ENCODE data around the gene BBIP1. TPM values are rescaled to one million over a fixed set of nuclear protein-coding genes. Genes with fewer than 3 reads are reported as not detected.

The BBIP1 gene
- total and polyA plus RNA-seq, 10 of the 15 experiments (the other 5 are each of a cell fraction or from before 2014, with no cell fraction given) = 13.8 to 40.8 (median 31.3) TPM

DNA sequence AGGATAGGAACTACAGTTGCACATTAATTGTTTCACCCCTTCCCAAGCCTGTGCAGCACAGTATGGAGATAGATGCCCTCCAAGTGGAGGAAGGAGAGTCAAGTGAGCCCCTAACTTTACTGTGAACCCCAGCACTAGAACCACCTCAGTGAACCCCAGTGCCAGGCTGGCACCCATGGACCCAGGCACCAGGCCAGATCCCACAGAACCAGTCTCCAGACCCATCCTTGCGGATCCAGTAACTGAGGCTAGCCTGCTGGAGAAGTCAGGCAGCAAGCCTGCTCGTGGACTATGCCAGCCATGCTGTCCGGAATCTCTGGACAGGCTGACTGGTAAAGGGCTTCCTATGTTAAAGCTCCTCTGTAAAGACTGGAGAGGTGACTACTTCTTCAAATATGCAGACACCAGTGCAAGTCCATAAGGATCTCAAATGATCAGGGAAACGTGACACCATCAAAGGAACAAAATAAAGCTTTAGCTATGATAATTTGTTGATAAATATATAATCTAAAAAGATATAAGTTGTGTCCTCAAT lies 28.1 kb upstream of the BBIP1 start (continued):
- TF ChIP-seq, protein P1, sequence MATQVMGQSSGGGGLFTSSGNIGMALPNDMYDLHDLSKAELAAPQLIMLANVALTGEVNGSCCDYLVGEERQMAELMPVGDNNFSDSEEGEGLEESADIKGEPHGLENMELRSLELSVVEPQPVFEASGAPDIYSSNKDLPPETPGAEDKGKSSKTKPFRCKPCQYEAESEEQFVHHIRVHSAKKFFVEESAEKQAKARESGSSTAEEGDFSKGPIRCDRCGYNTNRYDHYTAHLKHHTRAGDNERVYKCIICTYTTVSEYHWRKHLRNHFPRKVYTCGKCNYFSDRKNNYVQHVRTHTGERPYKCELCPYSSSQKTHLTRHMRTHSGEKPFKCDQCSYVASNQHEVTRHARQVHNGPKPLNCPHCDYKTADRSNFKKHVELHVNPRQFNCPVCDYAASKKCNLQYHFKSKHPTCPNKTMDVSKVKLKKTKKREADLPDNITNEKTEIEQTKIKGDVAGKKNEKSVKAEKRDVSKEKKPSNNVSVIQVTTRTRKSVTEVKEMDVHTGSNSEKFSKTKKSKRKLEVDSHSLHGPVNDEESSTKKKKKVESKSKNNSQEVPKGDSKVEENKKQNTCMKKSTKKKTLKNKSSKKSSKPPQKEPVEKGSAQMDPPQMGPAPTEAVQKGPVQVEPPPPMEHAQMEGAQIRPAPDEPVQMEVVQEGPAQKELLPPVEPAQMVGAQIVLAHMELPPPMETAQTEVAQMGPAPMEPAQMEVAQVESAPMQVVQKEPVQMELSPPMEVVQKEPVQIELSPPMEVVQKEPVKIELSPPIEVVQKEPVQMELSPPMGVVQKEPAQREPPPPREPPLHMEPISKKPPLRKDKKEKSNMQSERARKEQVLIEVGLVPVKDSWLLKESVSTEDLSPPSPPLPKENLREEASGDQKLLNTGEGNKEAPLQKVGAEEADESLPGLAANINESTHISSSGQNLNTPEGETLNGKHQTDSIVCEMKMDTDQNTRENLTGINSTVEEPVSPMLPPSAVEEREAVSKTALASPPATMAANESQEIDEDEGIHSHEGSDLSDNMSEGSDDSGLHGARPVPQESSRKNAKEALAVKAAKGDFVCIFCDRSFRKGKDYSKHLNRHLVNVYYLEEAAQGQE (IDR thresholded peaks at IDR 0.05; ENCODE audit: low read depth, low read length) = no peak
- TF ChIP-seq SREBF1 (IDR thresholded peaks at IDR 0.05; ENCODE audit: low read length) (no peak), STAT3 (IDR thresholded peaks at IDR 0.05; ENCODE audit: low read depth, low read length) (no peak), CREB1 (IDR thresholded peaks at IDR 0.05; ENCODE audit: low read depth) (no peak)
- TF ChIP-seq, protein P2, sequence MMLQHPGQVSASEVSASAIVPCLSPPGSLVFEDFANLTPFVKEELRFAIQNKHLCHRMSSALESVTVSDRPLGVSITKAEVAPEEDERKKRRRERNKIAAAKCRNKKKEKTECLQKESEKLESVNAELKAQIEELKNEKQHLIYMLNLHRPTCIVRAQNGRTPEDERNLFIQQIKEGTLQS (IDR thresholded peaks at IDR 0.05; ENCODE audit: borderline replicate concordance, extremely low read depth, low read depth, low read length) = no peak
- TF ChIP-seq, protein P3, sequence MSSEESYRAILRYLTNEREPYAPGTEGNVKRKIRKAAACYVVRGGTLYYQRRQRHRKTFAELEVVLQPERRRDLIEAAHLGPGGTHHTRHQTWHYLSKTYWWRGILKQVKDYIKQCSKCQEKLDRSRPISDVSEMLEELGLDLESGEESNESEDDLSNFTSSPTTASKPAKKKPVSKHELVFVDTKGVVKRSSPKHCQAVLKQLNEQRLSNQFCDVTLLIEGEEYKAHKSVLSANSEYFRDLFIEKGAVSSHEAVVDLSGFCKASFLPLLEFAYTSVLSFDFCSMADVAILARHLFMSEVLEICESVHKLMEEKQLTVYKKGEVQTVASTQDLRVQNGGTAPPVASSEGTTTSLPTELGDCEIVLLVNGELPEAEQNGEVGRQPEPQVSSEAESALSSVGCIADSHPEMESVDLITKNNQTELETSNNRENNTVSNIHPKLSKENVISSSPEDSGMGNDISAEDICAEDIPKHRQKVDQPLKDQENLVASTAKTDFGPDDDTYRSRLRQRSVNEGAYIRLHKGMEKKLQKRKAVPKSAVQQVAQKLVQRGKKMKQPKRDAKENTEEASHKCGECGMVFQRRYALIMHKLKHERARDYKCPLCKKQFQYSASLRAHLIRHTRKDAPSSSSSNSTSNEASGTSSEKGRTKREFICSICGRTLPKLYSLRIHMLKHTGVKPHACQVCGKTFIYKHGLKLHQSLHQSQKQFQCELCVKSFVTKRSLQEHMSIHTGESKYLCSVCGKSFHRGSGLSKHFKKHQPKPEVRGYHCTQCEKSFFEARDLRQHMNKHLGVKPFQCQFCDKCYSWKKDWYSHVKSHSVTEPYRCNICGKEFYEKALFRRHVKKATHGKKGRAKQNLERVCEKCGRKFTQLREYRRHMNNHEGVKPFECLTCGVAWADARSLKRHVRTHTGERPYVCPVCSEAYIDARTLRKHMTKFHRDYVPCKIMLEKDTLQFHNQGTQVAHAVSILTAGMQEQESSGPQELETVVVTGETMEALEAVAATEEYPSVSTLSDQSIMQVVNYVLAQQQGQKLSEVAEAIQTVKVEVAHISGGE (CRISPR knock-in tag; IDR thresholded peaks at IDR 0.05) = no peak
- TF ChIP-seq, protein P4, sequence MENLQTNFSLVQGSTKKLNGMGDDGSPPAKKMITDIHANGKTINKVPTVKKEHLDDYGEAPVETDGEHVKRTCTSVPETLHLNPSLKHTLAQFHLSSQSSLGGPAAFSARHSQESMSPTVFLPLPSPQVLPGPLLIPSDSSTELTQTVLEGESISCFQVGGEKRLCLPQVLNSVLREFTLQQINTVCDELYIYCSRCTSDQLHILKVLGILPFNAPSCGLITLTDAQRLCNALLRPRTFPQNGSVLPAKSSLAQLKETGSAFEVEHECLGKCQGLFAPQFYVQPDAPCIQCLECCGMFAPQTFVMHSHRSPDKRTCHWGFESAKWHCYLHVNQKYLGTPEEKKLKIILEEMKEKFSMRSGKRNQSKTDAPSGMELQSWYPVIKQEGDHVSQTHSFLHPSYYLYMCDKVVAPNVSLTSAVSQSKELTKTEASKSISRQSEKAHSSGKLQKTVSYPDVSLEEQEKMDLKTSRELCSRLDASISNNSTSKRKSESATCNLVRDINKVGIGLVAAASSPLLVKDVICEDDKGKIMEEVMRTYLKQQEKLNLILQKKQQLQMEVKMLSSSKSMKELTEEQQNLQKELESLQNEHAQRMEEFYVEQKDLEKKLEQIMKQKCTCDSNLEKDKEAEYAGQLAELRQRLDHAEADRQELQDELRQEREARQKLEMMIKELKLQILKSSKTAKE (IDR thresholded peaks at IDR 0.05; ENCODE audit: low read depth, poor library complexity, severe bottlenecking) = no peak

All from GM12878 (cell line).